Right ventricle myocardium superior (tissue), 1 donor: Measurements from ENCODE around the gene HBP1. TPM values are rescaled to one million over a fixed set of nuclear protein-coding genes. Genes with fewer than 3 reads are reported as not detected.

Source experiments
- ATAC-seq: fragments of 200-7000 bp; cut with Tn5 transposase; one replicate; pipeline ENCODE4 v1.9.1; 2020; ENCODE audit warnings: mild to moderate bottlenecking; ENCODE audit not compliant: poor library complexity
- DNase-seq: peaks from one replicate; pipeline ENCODE4 v3.0.0-alpha.2; 2020
- intact Hi-C: fragments of 100-400 bp; cut with DNase I; formaldehyde crosslinking; loops from one replicate; pipeline ENCODE4 v1.11.2; 2022
- total RNA-seq: library from RNA; stranded (reverse); fragmentation: NEBNext Ultra II Directional; extraction: Animal tissue kit (Norgen Biotek cat#: 25700); gene quantifications from one replicate; pipeline ENCODE4 v1.2.1, GENCODE V29; 2021
- donor health status: DM: no; HTN: yes; CAD: no; lungs with severe emphysema.

The HBP1 gene
- total RNA-seq, 1 donor from 2014 or later, result 68.9 TPM

DNA sequence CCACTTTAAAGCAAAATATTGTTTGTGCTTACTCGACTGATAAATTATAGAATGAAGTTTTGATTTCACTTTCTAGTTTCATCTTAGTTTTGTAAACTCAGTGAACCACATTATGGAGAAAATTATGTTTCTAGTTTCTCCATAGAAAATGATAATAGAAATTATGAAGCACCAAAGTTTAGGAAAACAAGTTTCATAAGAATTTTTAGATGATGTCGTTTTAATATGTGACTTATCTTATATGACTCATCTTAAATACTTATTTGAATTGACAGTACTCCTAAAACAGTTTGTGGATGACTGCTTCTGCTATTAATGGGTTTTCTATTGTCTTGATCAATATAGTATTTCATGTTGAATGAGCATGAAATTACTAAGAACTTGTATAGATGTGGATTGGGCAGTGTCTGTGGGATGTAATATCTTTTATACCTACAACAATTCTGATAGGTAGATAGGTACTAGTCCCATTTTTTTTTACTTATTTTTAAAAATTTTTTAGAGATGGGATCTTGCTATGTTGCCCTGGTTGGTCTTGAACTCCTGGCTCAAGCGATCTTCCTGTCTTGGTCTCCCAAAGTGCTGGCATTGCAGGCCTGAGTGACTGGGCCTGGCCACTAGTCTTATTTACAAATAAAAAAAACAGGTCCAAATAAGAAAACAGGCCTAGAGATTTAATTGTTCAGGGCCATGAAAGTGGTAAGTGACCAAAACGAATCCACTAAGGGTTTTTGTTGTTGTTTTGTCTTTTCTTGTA lies 3.7 kb downstream of the HBP1 start:
- ATAC-seq, result no peak
- DNase-seq, result no peak
- intact Hi-C loops, result no loop called here

DNA sequence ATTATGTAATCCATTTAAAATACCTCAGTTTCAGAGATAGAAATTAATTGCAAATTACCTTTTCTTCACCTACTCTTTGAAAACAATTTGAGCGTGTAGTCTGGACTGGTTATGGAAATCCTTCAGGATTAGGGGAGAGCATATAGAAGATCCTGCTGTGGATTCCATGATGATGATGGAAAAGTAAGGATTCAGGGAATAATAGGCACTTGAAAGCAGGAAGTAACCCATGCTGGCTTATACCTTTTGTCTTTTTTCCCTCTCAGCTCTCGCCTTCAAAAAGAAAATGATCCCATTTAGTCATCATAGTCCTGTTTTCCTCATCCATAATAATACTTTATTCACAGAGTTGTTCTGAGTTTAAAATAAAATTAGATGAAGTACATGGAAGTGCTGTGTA lies 4.4 kb downstream of the HBP1 start:
- no peak for DNase-seq
- no peak for ATAC-seq
- intact Hi-C loops, result no loop called here

DNA sequence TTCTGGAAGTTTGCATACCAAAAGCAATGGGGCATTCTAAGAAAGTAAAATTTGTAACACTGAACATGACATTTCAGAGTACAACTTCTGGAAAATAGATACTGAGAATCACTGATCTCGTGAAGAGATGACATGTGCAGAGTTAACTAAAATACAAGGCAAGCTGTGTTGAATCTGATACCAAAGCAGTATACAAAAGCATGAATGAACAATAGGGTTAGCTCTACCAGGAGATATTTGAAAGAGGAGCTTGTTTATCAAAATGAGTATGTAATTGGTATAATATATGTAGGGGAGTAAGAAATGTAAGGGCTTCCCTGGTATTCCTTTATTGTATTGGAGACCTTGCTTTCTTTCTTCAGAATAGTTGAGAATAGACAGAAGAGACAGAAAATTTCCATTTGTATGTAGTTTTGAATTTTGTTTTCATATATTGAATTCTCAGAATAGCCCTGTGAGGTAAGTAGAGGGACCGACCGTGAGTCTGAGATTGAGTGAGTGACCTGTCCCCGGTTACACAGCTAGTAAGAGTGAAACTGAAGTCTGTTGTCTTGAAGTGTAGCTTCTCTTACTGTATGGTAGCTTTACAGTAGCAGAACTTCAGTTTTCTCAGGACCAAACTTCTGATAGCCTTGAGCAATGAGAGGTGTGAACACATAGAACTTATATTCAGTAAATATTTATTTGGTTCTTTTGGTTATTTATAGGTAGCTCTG lies 5.0 kb downstream of the HBP1 start:
- ATAC-seq, result no peak
- no peak for DNase-seq
- intact Hi-C loops, result no loop called here

DNA sequence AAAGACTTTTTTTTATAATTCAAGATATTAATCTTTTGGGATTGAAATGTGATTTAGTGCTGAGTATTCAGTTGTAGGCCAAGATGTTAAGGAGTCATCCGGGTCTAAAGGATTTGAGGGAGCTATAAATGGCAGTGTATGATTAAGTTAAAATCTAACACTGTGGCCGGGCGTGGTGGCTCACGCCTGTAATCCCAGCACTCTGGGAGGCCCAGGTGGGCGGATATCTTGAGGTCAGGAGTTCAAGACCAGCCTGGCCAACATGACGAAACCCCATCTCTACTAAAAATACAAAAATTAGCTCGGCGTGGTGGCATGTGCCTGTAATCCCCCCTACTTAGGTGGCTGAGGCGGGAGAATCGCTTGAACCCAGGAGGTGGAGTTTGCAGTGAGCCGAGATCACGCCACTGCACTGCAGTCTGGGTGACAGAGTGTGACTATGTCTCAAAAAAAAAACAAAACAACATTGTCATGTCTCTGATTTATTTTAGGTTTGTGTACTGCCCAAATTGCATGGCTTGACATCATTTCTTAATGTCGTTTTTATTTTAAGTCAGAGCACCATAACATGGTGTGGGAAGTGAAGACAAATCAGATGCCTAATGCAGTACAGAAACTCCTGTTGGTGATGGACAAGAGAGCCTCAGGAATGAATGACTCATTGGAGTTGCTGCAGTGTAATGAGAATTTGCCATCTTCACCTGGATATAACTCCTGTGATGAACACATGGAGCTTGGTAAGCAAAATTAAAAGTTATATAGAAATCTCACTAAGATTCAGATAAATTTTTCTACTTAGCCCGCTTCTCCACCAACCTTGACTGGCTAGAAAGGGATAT lies 10.7 kb downstream of the HBP1 start:
- ATAC-seq, result no peak
- intact Hi-C loops, result no loop called here

DNA sequence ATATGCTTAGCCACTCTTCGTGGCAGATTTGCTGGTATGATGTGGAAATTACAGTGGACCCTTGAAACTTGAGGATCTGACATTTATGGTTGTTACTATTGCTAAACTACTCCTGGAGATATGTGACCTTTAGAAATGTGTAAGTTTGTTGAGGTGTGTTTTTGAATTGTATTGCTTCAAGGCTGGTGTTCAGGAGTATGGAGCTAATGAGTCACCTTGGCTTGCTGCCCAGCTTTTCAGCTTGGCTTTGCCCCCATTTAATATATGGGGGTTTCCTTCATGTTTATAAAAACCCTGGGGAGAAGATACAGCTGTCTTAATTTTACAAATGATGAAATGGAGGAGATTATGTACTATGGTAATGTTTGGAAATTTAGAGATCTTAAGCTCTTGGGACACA lies 11.6 kb downstream of the HBP1 start:
- intact Hi-C loops, result no loop called here
- no peak for DNase-seq
- ATAC-seq, result peak; percentile 13

More for the DNA sequence above, 10.7 kb downstream of the HBP1 start:
- DNase-seq, result no peak

DNA sequence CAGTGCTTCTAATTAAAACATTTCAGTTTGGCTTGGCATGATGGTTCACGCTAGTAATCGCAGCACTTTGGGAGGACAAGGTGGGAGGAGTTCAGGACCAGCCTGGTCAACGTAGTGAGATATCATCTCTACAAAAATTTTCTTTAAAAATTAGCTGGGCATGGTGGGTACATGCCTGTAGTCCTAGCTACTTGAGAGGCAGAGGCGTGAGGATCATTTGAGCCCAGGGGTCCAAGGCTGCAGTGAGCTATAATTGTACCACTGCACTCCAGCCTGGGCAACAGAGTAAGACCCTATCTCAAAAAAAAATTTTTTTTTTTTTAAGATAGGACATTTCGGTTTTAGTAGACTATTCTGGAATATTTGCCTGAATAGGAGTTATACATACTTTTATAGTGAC lies 12.4 kb downstream of the HBP1 start:
- DNase-seq (no peak), ATAC-seq (peak; percentile 13)
- intact Hi-C loops, result no loop called here

DNA sequence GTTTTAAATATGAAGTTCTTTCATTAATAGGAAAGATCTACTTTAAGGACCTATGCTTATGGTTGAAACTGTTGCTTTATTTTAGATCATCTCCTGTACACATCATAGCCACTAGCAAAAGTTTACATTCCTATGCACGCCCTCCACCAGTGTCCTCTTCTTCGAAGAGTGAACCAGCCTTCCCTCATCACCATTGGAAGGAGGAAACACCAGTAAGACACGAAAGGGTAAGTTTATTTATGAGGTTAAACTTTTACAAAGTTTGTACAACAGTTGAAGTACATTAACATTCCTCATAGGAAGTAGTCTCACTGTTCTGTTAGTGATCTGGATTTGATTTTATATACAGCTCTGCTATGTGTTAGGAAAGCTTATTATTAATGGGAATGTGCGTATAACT lies 16.9 kb downstream of the HBP1 start:
- no peak for DNase-seq
- ATAC-seq, result no peak
- intact Hi-C loops, result no loop called here

DNA sequence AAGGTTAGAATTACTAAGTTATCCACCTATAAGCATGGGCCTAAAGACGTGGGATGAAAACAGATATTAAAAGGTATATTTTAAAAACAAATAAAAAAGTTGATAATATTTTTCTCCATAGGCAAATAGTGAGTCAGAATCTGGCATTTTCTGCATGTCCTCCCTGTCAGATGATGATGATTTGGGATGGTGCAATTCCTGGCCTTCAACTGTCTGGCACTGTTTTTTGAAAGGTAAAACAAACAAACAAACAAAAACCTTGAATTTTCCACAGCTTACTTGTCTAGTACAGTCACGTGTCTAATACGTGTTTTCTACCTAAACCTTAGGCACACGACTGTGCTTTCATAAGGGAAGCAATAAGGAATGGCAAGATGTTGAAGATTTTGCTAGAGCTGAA lies 17.4 kb downstream of the HBP1 start:
- ATAC-seq (no peak), DNase-seq (no peak)
- intact Hi-C loops, result no loop called here

DNA sequence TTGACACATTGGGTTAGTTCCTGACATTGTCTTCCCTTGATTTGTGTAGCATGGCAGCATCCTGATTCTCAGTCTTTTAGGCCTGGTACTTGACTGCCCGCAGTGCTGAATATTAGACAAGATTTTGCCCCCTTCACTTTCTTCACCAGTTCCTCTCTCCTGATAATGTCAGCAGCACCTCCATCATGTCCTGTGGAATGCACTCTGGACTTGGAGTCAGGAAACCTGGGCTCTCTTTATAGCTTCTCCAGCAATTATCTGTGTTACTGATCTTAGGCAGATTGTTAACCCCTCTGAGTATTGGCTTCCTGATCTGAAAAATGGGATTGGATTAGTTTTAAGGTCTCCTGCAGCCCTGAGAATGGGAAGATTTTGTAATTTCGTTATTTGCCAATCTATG lies 19.0 kb downstream of the HBP1 start:
- DNase-seq, result no peak
- intact Hi-C loops, result no loop called here
- no peak for ATAC-seq

DNA sequence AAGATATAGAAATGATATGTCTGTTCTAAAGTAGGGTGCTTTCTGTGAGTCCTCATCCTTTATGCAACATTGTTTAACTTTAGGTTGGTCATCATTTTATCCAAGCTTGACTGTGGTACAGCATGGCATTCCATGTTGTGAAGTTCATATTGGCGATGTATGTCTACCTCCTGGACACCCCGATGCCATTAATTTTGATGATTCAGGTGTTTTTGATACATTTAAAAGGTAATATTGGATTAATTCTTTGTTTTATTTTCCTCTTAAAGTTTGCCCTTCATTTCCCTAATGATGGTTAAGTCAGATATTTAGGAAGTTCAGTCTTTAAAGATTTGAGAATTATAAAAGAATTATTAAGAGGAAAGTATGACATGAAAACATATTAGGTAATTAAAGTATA lies 21.3 kb downstream of the HBP1 start:
- intact Hi-C loops, result loop anchor here (10.0 kb wide), 1 partner anchor 535 kb away; no protein-coding TSS in a partner anchor
- ATAC-seq (no peak), DNase-seq (no peak)

DNA sequence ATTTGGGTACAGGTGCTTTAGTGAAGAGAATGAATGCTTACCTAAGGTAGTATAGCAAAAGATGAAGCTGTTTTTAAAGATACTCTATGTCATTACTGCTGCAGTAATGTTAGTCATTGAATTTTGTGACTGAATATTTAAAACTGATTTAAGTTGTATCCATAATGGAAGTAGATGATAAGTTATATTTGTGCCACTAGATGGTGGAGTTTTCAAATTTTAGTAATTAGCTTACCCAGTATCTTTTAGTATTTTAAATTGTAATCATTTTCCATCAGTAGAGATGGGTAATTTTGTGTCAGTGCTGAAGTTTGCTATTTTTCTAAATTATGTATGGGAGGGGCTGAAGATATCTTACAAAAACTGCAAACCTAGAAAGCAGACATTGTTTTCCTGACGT lies 25.2 kb downstream of the HBP1 start:
- DNase-seq (no peak), ATAC-seq (peak; percentile 17)
- intact Hi-C loops, result loop anchor here (10.0 kb wide), 1 partner anchor 531 kb away; no protein-coding TSS in a partner anchor

DNA sequence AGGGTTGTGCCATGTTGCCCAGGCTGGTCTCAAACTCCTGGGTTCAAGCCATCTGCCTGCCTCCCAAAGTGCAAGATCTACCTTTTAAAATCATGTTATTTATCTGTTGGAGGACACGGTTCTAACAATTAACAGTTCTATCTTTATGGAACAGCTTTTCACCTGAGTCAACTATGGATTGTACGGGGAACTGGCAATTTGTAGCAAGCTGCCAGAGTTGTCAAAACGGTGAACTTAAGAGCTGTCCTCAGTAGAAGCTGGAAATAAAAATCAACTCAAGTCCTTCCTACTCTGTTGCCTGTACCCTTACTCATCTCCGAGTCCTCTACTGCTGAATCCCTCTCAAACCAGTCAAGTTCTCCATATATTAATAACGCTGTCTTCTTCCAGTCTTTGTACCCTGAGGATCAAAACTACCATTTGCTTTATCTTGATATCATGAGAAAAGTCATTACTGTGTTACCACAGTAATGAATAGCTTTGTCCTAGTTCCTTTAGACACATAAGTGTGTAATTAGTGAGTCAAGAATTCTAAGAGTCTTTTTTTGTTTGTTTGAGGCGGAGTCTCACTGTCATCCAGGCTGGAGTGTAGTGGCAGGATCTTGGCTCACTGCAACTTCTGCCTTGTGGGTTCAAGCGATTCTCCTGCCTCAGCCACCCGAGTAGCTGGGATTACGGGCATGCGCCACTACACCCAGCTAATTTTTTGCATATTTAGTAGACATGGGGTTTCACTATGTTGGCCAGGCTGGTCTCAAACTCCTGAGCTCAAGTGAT lies 28.2 kb downstream of the HBP1 start:
- DNase-seq (no peak), ATAC-seq (no peak)
- intact Hi-C loops, result loop anchor here (10.0 kb wide), 1 partner anchor 528 kb away; no protein-coding TSS in a partner anchor

DNA sequence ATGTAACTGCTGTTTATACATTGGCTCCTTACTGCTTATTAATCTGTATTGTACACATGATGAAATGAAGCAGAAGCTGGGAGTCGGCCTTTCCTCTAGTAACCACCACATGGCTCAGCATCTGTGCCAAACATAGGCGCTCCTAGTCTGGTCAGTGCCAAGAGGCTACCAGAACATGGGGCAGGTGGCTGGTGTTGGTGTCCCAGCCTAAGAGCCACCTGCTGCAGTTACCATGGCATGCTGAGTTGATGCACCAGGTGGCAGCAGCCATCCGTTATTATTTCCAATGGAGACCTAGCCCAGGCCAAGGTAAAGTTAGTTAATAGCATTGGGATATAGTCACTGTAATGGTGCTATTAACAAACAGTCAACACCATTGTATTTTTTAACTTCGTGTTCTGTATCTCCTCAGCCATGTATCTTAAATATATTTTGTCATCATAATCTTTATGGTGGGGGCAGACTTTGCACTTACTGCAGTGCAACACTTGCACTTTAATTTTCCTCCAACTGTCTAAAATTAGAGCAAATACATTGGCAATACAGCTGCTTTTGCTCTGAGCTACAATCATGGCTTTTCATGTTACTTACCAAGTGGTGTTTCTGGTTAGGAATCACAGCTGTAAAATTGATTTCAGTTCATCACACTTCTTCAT lies 33.1 kb downstream of the HBP1 start:
- peak; percentile 68 for DNase-seq
- intact Hi-C loops, result loop anchor here (5.0 kb wide), 1 partner anchor 270 kb away; the partner anchor contains the start of gene GPR22
- peak; percentile 90 for ATAC-seq

DNA sequence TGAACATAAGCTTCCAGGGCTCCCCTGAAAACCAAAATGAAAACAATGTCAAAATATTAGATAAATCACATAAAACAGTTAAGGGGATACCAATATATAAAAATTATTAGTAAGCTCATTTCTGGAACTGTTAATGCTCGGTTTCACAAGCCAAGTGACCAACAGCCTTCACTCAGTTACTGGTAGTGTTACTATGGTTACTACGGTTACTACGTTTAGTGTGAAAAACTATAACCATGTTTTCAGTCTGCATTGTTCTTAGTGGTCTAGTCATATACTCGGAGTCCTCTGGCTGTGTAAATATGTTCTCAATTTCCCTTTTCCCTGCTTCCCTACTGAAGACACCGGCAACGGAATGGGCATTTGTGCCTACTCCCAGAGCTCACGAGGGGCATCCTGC lies 34.8 kb downstream of the HBP1 start:
- intact Hi-C loops, result loop anchor here (5.0 kb wide), 1 partner anchor 269 kb away; the partner anchor contains the start of gene GPR22
- DNase-seq (no peak), ATAC-seq (no peak)

DNA sequence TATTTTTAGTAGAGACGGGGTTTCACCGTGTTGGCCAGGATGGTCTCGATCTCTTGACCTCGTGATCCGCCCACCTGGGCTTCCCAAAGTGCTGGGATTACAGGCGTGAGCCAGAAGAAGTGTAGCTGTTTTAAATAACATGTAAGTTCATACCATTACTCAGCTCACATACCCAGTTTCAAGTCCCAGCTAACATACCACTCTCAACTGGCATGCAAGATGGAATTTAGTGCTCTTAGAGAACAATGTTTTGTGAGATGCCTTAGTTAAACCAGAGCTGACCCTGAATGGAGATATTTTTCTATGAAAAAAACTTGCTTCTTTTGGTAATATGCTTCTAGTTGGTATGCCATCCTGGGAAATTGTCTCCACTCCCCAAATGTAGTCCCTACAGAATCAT lies 37.3 kb downstream of the HBP1 start:
- DNase-seq (no peak), ATAC-seq (no peak)
- intact Hi-C loops, result no loop called here

DNA sequence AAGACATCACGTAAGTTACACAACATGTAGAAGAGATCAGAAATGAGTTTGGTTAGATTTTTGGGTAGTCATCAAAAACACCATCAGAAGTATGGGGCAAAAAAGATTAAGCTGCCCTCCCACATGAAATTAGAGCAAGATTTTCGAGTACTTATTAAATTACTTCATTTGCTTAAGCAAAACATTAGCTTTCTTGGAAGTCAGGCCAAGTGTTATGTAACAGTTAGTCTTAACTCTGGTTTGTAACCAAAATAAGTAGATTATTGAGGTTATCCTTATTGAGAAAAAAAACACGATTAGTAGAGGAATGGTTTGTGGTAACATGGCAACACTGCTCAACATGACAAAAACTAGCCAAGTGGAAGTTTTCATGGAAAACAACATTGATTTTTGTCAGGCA lies 37.9 kb downstream of the HBP1 start:
- ATAC-seq (no peak), DNase-seq (no peak)
- intact Hi-C loops, result no loop called here

DNA sequence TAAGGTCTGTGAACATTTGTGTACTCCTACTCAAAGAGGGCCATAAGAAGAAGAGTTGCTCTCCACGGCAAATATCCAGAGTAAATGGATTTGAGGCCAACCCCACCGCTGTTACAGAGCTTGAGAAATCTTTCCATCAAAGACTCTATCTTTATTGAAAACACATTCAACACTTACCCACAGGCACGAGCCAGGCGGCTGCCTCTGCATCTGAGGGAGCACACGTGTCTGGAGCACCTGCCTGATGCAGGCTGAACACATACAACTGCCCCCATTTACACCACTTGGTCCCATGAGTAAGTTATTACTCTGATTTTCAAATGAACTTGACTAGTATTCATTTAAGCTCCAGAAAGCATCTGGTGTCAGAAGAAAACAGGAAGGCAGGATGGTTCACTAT lies 38.7 kb downstream of the HBP1 start:
- intact Hi-C loops, result no loop called here
- DNase-seq, result no peak
- no peak for ATAC-seq

DNA sequence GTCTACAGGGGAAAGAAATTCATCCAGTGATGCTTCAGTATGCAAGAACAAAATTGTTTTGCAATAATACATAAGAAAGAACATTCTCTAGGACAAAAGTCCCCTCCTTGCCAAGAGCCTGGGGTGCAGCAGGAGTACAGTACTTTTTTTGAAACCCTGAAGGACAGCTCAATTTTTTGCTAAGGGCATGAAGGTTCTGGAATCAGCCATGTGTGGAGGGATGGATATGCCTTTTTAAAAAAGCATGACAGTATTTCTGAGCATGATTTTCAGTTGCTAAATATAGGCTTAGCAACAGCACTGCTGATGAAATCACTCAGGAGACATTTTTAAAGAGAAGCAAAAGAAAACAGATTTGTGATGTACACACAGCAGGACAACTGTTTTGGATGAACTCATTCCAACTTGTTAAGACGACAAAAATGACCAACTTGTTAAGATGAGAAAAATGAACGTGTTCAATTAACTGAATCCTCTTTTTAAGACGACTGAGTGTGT lies 39.3 kb downstream of the HBP1 start:
- ATAC-seq (peak; percentile 51), DNase-seq (no peak)
- intact Hi-C loops, result no loop called here
